Measurements from ENCODE around the gene EIF2B1. TPM values are rescaled to one million over a fixed set of nuclear protein-coding genes. Genes with fewer than 3 reads are reported as not detected.

Gene EIF2B1
- polyA plus RNA-seq, 1 of the 3 experiments (the other 2 are of a cell fraction), result 90.5 TPM

GRCh38 chr12:123598522-123598921 is 35.0 kb downstream of the EIF2B1 start:
- Histone ChIP-seq H3K9me2 (no peaks in the 10 kb centered on the region), H4K20me1 (ENCODE audit: insufficient read depth) (peaks cover 3% of the 10 kb centered on the region), H3K4me1 (ENCODE audit: control insufficient read depth in 1 of 2, insufficient read depth in 2 of 2, low read depth in 1 of 2, low read length in 1 of 2) (peaks cover 4 to 5% of the 10 kb centered on the region in 2 experiments; a peak in 1 of 4 replicates), H3K9ac (no peak overlapping the region), H3K36me3 (replicated peaks in 1 of 2; ENCODE audit: control insufficient read depth in 1 of 2, insufficient read depth in 2 of 2, low read length in 1 of 2) (peaks cover 37 to 46% of the 10 kb centered on the region in 2 experiments), H3K79me2 (ENCODE audit: insufficient read depth) (peaks cover 85% of the 10 kb centered on the region), H3K27me3 (ENCODE audit: insufficient read depth) (no peaks in the 10 kb centered on the region), H3K4me2 (no peak overlapping the region), H3K4me3 (ENCODE audit: low read depth in 2 of 2, low read length in 1 of 2) (no peak overlapping the region), H3K27ac (ENCODE audit: low read depth in 2 of 2, low read length in 1 of 2) (no peak overlapping the region; a peak in 1 of 4 replicates), H3F3A (replicated peaks; ENCODE audit: insufficient read depth) (peaks cover 39% of the 10 kb centered on the region), H2AFZ (ENCODE audit: low read depth) (no peak overlapping the region), H3K9me3 (no peaks in the 10 kb centered on the region)
- ChIA-PET POLR2A (no interaction called here), CTCF (interaction anchor here (0.5 to 1.0 kb wide), 3 partner anchors 21 to 232 kb away, joined by 3 to 4 read pairs (median 4); no protein-coding TSS in a partner anchor)
- no peak for DNase-seq
- 86% methylated on average over 3 of the region's 3 CpGs for WGBS (ENCODE audit: low lambda C conversion rate)
- TF ChIP-seq TCF12 (IDR thresholded peaks at IDR 0.05) (no peak), REST (IDR thresholded peaks at IDR 0.05; ENCODE audit: low read depth, low read length) (no peak), ZBTB33 (IDR thresholded peaks at IDR 0.05; ENCODE audit: borderline replicate concordance, low read depth) (no peak), RFX5 (IDR thresholded peaks at IDR 0.05; ENCODE audit: low read length) (no peak), EZH2phosphoT487 (IDR thresholded peaks at IDR 0.05; ENCODE audit: borderline replicate concordance, low read depth) (no peak), TAF1 (IDR thresholded peaks at IDR 0.05; ENCODE audit: borderline replicate concordance, low read depth, low read length) (no peak), IRF3 (IDR thresholded peaks at IDR 0.05; ENCODE audit: low read depth, low read length) (no peak)

- Histone ChIP-seq H3K9me3 (no peaks in the 10 kb centered on the region), H3K27me3 (ENCODE audit: insufficient read depth) (no peaks in the 10 kb centered on the region), H3K9me2 (no peaks in the 10 kb centered on the region), H3K36me3 (replicated peaks in 1 of 2; ENCODE audit: control insufficient read depth in 1 of 2, insufficient read depth in 2 of 2, low read length in 1 of 2) (peaks cover 42 to 58% of the 10 kb centered on the region in 2 experiments), H3K4me1 (ENCODE audit: control insufficient read depth in 1 of 2, insufficient read depth in 2 of 2, low read depth in 1 of 2, low read length in 1 of 2) (no peaks in the 10 kb centered on the region; a peak in 1 of 4 replicates), H3K4me3 (ENCODE audit: low read depth in 2 of 2, low read length in 1 of 2) (no peak overlapping the region), H3K4me2 (no peak overlapping the region), H3K79me2 (ENCODE audit: insufficient read depth) (peaks cover 85% of the 10 kb centered on the region), H3K27ac (ENCODE audit: low read depth in 2 of 2, low read length in 1 of 2) (no peak overlapping the region; a peak in 1 of 4 replicates), H4K20me1 (ENCODE audit: insufficient read depth) (peaks cover 17% of the 10 kb centered on the region), H3F3A (replicated peaks; ENCODE audit: insufficient read depth) (peaks cover 39% of the 10 kb centered on the region), H3K9ac (no peak overlapping the region), H2AFZ (ENCODE audit: low read depth) (no peak overlapping the region)
- WGBS (ENCODE audit: low lambda C conversion rate), result 80% methylated on average over 3 of the region's 3 CpGs
- DNase-seq, result no peak
- ChIA-PET CTCF (interaction anchor here (0.6 to 1.4 kb wide), 2 partner anchors 8 to 15 kb away, joined by 4 read pairs; no protein-coding TSS in a partner anchor), POLR2A (interaction anchor here (0.6 kb wide), 1 partner anchor 24 kb away, joined by 3 read pairs; no protein-coding TSS in a partner anchor)
- no peak for TF ChIP-seq EZH2phosphoT487 (IDR thresholded peaks at IDR 0.05; ENCODE audit: borderline replicate concordance, low read depth)
- no peak for TF ChIP-seq FOXM1 (IDR thresholded peaks at IDR 0.05; ENCODE audit: low read depth)
Observed at GRCh38 chr12:123597100-123597499, 36.4 kb downstream of the EIF2B1 start.
